H1 (cell line): ENCODE measurements around the gene INKA2. TPM values are rescaled to one million over a fixed set of nuclear protein-coding genes. Genes with fewer than 3 reads are reported as not detected.

Experiments used
- EGR1 ChIP-seq: IDR thresholded peaks from 2 replicates; pipeline ENCODE4 v1.6.1; 2011; ENCODE audit warnings: low read depth, low read length, borderline replicate concordance
- EZH2 ChIP-seq: fragments of 200-600 bp; sonication (generic); IDR thresholded peaks from 2 replicates; pipeline ENCODE4 v1.7.1; 2012; ENCODE audit warnings: low read depth, mild to moderate bottlenecking, moderate library complexity, low read length, inconsistent platforms; ENCODE audit not compliant: severe bottlenecking
- HDAC2 ChIP-seq, 2 experiments: fragments of 300-600 bp in 1 of 2; sonication (generic) in 1 of 2; IDR thresholded peaks; 2 replicates each; pipeline ENCODE4 v1.6.1; 2011 to 2012; ENCODE audit warnings: low read depth in 2 of 2, low read length in 2 of 2, mild to moderate bottlenecking in 2 of 2, moderate library complexity in 2 of 2, borderline replicate concordance in 1 of 2, inconsistent platforms in 1 of 2
- RBBP5 ChIP-seq: IDR thresholded peaks from 2 replicates; pipeline ENCODE4 v1.7.1; 2012; ENCODE audit warnings: low read depth, mild to moderate bottlenecking, inconsistent platforms, low read length, moderate library complexity, borderline replicate concordance
- TAF7 ChIP-seq: optimal IDR thresholded peaks from 2 replicates; pipeline ENCODE3; 2011; ENCODE audit warnings: low read depth, mild to moderate bottlenecking, inconsistent platforms, low read length, moderate library complexity, borderline replicate concordance
- polyA plus RNA-seq, 7 experiments: library from polyadenylated mRNA; depleted of rRNA in 3 of 7; stranded (reverse) in 5 of 7; unstranded in 2 of 7; fragments of >200 nt in 5 of 7; fragments of 200-250 nt in 2 of 7; gene quantifications; 1 replicate in 5 of 7; 2 replicates in 1 of 7; 4 replicates in 1 of 7; pipeline versions ENCODE4 v1.2.1 to v1.2.3, GENCODE V29; 2011 to 2013; ENCODE audit warnings: missing spikeins in 2 of 7, mixed read lengths in 2 of 7
- total RNA-seq: library from RNA; stranded (reverse); fragmentation: NEBNext Ultra II Directional; extraction: Animal tissue kit (Norgen Biotek cat#: 25700); gene quantifications from 2 replicates; pipeline ENCODE4 v1.2.1, GENCODE V29; 2021
- TF ChIP-seq, protein P1 (sequence below): IDR thresholded peaks from 2 replicates; pipeline ENCODE4 v1.6.1; 2011; ENCODE audit warnings: low read depth, mild to moderate bottlenecking, low read length; ENCODE audit not compliant: insufficient read depth
- TF ChIP-seq, protein P2 (sequence below): IDR thresholded peaks from 2 replicates; pipeline ENCODE4 v1.6.1; 2012; ENCODE audit warnings: inconsistent platforms
- TF ChIP-seq, protein P3 (sequence below): fragments of 300-600 bp; sonication (generic); IDR thresholded peaks from 2 replicates; pipeline ENCODE4 v1.7.1; 2012; ENCODE audit warnings: low read length, moderate library complexity, mild to moderate bottlenecking, inconsistent platforms; ENCODE audit not compliant: insufficient replicate concordance

The INKA2 gene
- total and polyA plus RNA-seq, 2 of the 8 experiments (the other 6 are each of a cell fraction or from before 2014, with no cell fraction given) = 4.2 to 11.5 TPM

GRCh38 chr1:111738436-111739193 lies 580 bp downstream of the INKA2 start (continued):
- TF ChIP-seq TAF7 (no peak), RBBP5 (no peak), EGR1 (peak; percentile 15; the same call in 1 of the 2 replicates), HDAC2 (IDR thresholded peaks at IDR 0.05; ENCODE audit: borderline replicate concordance in 1 of 2, low read depth in 2 of 2, low read length in 2 of 2) (0 out of 4 replicates have a peak, but pooled peaks of 1 of the 2 experiments have one; percentile 4), EZH2 (peak; percentile 15)
- TF ChIP-seq, protein P1, sequence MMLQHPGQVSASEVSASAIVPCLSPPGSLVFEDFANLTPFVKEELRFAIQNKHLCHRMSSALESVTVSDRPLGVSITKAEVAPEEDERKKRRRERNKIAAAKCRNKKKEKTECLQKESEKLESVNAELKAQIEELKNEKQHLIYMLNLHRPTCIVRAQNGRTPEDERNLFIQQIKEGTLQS = no peak
- TF ChIP-seq, protein P2, sequence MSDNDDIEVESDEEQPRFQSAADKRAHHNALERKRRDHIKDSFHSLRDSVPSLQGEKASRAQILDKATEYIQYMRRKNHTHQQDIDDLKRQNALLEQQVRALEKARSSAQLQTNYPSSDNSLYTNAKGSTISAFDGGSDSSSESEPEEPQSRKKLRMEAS = peak; percentile 82
- TF ChIP-seq, protein P3, sequence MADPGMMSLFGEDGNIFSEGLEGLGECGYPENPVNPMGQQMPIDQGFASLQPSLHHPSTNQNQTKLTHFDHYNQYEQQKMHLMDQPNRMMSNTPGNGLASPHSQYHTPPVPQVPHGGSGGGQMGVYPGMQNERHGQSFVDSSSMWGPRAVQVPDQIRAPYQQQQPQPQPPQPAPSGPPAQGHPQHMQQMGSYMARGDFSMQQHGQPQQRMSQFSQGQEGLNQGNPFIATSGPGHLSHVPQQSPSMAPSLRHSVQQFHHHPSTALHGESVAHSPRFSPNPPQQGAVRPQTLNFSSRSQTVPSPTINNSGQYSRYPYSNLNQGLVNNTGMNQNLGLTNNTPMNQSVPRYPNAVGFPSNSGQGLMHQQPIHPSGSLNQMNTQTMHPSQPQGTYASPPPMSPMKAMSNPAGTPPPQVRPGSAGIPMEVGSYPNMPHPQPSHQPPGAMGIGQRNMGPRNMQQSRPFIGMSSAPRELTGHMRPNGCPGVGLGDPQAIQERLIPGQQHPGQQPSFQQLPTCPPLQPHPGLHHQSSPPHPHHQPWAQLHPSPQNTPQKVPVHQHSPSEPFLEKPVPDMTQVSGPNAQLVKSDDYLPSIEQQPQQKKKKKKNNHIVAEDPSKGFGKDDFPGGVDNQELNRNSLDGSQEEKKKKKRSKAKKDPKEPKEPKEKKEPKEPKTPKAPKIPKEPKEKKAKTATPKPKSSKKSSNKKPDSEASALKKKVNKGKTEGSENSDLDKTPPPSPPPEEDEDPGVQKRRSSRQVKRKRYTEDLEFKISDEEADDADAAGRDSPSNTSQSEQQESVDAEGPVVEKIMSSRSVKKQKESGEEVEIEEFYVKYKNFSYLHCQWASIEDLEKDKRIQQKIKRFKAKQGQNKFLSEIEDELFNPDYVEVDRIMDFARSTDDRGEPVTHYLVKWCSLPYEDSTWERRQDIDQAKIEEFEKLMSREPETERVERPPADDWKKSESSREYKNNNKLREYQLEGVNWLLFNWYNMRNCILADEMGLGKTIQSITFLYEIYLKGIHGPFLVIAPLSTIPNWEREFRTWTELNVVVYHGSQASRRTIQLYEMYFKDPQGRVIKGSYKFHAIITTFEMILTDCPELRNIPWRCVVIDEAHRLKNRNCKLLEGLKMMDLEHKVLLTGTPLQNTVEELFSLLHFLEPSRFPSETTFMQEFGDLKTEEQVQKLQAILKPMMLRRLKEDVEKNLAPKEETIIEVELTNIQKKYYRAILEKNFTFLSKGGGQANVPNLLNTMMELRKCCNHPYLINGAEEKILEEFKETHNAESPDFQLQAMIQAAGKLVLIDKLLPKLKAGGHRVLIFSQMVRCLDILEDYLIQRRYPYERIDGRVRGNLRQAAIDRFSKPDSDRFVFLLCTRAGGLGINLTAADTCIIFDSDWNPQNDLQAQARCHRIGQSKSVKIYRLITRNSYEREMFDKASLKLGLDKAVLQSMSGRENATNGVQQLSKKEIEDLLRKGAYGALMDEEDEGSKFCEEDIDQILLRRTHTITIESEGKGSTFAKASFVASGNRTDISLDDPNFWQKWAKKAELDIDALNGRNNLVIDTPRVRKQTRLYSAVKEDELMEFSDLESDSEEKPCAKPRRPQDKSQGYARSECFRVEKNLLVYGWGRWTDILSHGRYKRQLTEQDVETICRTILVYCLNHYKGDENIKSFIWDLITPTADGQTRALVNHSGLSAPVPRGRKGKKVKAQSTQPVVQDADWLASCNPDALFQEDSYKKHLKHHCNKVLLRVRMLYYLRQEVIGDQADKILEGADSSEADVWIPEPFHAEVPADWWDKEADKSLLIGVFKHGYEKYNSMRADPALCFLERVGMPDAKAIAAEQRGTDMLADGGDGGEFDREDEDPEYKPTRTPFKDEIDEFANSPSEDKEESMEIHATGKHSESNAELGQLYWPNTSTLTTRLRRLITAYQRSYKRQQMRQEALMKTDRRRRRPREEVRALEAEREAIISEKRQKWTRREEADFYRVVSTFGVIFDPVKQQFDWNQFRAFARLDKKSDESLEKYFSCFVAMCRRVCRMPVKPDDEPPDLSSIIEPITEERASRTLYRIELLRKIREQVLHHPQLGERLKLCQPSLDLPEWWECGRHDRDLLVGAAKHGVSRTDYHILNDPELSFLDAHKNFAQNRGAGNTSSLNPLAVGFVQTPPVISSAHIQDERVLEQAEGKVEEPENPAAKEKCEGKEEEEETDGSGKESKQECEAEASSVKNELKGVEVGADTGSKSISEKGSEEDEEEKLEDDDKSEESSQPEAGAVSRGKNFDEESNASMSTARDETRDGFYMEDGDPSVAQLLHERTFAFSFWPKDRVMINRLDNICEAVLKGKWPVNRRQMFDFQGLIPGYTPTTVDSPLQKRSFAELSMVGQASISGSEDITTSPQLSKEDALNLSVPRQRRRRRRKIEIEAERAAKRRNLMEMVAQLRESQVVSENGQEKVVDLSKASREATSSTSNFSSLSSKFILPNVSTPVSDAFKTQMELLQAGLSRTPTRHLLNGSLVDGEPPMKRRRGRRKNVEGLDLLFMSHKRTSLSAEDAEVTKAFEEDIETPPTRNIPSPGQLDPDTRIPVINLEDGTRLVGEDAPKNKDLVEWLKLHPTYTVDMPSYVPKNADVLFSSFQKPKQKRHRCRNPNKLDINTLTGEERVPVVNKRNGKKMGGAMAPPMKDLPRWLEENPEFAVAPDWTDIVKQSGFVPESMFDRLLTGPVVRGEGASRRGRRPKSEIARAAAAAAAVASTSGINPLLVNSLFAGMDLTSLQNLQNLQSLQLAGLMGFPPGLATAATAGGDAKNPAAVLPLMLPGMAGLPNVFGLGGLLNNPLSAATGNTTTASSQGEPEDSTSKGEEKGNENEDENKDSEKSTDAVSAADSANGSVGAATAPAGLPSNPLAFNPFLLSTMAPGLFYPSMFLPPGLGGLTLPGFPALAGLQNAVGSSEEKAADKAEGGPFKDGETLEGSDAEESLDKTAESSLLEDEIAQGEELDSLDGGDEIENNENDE = no peak
